ENCODE measurements around the gene CEP112. TPM values are rescaled to one million over a fixed set of nuclear protein-coding genes. Genes with fewer than 3 reads are reported as not detected.

CEP112 gene
- total and polyA plus RNA-seq, 2 of the 13 experiments (the other 11 are each of a cell fraction or from before 2014, with no cell fraction given), result 1.2 to 3.4 TPM

DNA sequence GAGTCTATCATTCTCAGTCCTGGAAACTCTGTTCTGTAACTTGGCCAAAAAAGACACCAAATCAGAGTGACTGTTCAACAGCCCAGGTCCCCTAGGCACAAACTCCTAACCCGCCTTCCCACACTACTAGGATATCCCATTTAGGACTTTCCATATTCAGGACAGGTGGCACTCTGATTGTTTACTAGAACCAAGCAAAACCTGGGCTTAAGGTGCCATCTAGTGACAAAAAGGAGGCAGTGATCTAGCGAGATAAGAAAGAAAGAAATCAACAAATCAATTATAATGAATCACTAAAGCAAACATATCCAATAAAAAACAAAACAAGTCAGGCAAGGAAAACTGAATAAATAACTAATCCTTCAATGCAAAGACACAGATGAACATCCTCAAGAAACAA is 203.9 kb downstream of the CEP112 start (continued):
- TF ChIP-seq ZBTB38 (CRISPR knock-in tag; IDR thresholded peaks at IDR 0.05) (no peak), ZNF562 (CRISPR knock-in tag; IDR thresholded peaks at IDR 0.05; ENCODE audit: borderline replicate concordance) (no peak), ERF (CRISPR knock-in tag; IDR thresholded peaks at IDR 0.05) (0 out of 2 replicates have a peak, but pooled peaks have one; percentile 23), HNRNPLL (IDR thresholded peaks at IDR 0.05; ENCODE audit: low read depth, low read length, poor library complexity, severe bottlenecking) (no peak), RBAK (CRISPR knock-in tag; IDR thresholded peaks at IDR 0.05) (no peak), REL (CRISPR knock-in tag; conservative IDR thresholded peaks at IDR 0.05) (no peak), REPIN1 (CRISPR knock-in tag; IDR thresholded peaks at IDR 0.05; ENCODE audit: borderline replicate concordance, low read depth) (peak; percentile 20; the same call in 1 of the 2 replicates), ZNF367 (CRISPR knock-in tag; IDR thresholded peaks at IDR 0.05; ENCODE audit: borderline replicate concordance) (no peak), NONO (IDR thresholded peaks at IDR 0.05) (no peak), NONO (CRISPR knock-in tag; conservative IDR thresholded peaks at IDR 0.05) (no peak), MIER3 (CRISPR knock-in tag; IDR thresholded peaks at IDR 0.05; ENCODE audit: borderline replicate concordance) (0 out of 2 replicates have a peak, but pooled peaks have one; percentile 14), PCBP1 (IDR thresholded peaks at IDR 0.05; ENCODE audit: borderline replicate concordance, low read depth, low read length) (no peak), ZSCAN30 (CRISPR knock-in tag; IDR thresholded peaks at IDR 0.05) (no peak), MZF1 (CRISPR knock-in tag; IDR thresholded peaks at IDR 0.05; ENCODE audit: borderline replicate concordance) (no peak), ZNF850 (CRISPR knock-in tag; conservative IDR thresholded peaks at IDR 0.05) (no peak), NRL (CRISPR knock-in tag; IDR thresholded peaks at IDR 0.05; ENCODE audit: borderline replicate concordance) (no peak), BHLHE40 (IDR thresholded peaks at IDR 0.05; ENCODE audit: low read length) (no peak), MAZ (IDR thresholded peaks at IDR 0.05; ENCODE audit: borderline replicate concordance, low read depth, low read length) (no peak), MAZ (CRISPR knock-in tag; IDR thresholded peaks at IDR 0.05; ENCODE audit: low read depth) (no peak)
- TF ChIP-seq, protein P1, sequence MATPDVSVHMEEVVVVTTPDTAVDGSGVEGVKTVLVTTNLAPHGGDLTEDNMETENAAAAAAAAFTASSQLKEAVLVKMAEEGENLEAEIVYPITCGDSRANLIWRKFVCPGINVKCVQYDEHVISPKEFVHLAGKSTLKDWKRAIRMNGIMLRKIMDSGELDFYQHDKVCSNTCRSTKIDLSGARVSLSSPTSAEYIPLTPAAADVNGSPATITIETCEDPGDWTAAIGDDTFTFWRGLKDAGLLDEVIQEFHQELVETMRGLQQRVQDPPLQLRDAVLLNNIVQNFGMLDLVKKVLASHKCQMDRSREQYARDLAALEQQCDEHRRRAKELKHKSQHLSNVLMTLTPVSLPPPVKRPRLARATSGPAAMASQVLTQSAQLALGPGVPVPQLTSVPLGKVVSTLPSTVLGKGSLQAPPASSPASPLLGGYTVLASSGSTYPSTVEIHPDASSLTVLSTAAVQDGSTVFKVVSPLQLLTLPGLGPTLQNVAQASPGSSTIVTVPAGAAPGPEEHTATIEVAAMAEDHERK (CRISPR knock-in tag; IDR thresholded peaks at IDR 0.05; ENCODE audit: low read depth), result no peak
- TF ChIP-seq, protein P2, sequence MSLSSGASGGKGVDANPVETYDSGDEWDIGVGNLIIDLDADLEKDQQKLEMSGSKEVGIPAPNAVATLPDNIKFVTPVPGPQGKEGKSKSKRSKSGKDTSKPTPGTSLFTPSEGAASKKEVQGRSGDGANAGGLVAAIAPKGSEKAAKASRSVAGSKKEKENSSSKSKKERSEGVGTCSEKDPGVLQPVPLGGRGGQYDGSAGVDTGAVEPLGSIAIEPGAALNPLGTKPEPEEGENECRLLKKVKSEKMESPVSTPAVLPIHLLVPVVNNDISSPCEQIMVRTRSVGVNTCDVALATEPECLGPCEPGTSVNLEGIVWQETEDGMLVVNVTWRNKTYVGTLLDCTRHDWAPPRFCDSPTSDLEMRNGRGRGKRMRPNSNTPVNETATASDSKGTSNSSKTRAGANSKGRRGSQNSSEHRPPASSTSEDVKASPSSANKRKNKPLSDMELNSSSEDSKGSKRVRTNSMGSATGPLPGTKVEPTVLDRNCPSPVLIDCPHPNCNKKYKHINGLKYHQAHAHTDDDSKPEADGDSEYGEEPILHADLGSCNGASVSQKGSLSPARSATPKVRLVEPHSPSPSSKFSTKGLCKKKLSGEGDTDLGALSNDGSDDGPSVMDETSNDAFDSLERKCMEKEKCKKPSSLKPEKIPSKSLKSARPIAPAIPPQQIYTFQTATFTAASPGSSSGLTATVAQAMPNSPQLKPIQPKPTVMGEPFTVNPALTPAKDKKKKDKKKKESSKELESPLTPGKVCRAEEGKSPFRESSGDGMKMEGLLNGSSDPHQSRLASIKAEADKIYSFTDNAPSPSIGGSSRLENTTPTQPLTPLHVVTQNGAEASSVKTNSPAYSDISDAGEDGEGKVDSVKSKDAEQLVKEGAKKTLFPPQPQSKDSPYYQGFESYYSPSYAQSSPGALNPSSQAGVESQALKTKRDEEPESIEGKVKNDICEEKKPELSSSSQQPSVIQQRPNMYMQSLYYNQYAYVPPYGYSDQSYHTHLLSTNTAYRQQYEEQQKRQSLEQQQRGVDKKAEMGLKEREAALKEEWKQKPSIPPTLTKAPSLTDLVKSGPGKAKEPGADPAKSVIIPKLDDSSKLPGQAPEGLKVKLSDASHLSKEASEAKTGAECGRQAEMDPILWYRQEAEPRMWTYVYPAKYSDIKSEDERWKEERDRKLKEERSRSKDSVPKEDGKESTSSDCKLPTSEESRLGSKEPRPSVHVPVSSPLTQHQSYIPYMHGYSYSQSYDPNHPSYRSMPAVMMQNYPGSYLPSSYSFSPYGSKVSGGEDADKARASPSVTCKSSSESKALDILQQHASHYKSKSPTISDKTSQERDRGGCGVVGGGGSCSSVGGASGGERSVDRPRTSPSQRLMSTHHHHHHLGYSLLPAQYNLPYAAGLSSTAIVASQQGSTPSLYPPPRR (CRISPR knock-in tag; IDR thresholded peaks at IDR 0.05; ENCODE audit: borderline replicate concordance), result no peak
- TF ChIP-seq, protein P3, sequence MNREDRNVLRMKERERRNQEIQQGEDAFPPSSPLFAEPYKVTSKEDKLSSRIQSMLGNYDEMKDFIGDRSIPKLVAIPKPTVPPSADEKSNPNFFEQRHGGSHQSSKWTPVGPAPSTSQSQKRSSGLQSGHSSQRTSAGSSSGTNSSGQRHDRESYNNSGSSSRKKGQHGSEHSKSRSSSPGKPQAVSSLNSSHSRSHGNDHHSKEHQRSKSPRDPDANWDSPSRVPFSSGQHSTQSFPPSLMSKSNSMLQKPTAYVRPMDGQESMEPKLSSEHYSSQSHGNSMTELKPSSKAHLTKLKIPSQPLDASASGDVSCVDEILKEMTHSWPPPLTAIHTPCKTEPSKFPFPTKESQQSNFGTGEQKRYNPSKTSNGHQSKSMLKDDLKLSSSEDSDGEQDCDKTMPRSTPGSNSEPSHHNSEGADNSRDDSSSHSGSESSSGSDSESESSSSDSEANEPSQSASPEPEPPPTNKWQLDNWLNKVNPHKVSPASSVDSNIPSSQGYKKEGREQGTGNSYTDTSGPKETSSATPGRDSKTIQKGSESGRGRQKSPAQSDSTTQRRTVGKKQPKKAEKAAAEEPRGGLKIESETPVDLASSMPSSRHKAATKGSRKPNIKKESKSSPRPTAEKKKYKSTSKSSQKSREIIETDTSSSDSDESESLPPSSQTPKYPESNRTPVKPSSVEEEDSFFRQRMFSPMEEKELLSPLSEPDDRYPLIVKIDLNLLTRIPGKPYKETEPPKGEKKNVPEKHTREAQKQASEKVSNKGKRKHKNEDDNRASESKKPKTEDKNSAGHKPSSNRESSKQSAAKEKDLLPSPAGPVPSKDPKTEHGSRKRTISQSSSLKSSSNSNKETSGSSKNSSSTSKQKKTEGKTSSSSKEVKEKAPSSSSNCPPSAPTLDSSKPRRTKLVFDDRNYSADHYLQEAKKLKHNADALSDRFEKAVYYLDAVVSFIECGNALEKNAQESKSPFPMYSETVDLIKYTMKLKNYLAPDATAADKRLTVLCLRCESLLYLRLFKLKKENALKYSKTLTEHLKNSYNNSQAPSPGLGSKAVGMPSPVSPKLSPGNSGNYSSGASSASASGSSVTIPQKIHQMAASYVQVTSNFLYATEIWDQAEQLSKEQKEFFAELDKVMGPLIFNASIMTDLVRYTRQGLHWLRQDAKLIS (CRISPR knock-in tag; IDR thresholded peaks at IDR 0.05), result no peak

Measured in HepG2 (cell line).